Ishikawa (cell line): ENCODE results near the gene GUCA1A.

Experiments
- CEBPB ChIP-seq: IDR thresholded peaks from 2 replicates; pipeline ENCODE4 v1.6.1; 2012
- EGR1 ChIP-seq: IDR thresholded peaks from 2 replicates; pipeline ENCODE4 v1.6.1; 2012
- RAD21 ChIP-seq: IDR thresholded peaks from 2 replicates; pipeline ENCODE4 v1.6.1; 2012; ENCODE audit warnings: low read depth
- REST ChIP-seq: IDR thresholded peaks from 2 replicates; pipeline ENCODE4 v1.6.1; 2012; ENCODE audit warnings: low read depth, mild to moderate bottlenecking
- USF1 ChIP-seq: IDR thresholded peaks from 2 replicates; pipeline ENCODE4 v1.6.1; 2012

GRCh38 chr6:42137194-42137753 lies 35.9 kb upstream of the GUCA1A start:
- no peak for TF ChIP-seq RAD21
- TF ChIP-seq USF1 = no peak
- TF ChIP-seq EGR1 = no peak
- no peak for TF ChIP-seq CEBPB
- no peak for TF ChIP-seq REST
